DMS79 (cell line): ENCODE data around the gene ENTHD1.
"Not testable (repeated sequence)": the region's sequence is repeated elsewhere in the genome, so short reads cannot be mapped to it uniquely, and the experiment has no call there.

ENCODE experiments used
- DNase-seq: peaks from one replicate; lab custom pipeline; 2025; lab: John Stamatoyannopoulos, UW

ENTHD1 gene

DNA sequence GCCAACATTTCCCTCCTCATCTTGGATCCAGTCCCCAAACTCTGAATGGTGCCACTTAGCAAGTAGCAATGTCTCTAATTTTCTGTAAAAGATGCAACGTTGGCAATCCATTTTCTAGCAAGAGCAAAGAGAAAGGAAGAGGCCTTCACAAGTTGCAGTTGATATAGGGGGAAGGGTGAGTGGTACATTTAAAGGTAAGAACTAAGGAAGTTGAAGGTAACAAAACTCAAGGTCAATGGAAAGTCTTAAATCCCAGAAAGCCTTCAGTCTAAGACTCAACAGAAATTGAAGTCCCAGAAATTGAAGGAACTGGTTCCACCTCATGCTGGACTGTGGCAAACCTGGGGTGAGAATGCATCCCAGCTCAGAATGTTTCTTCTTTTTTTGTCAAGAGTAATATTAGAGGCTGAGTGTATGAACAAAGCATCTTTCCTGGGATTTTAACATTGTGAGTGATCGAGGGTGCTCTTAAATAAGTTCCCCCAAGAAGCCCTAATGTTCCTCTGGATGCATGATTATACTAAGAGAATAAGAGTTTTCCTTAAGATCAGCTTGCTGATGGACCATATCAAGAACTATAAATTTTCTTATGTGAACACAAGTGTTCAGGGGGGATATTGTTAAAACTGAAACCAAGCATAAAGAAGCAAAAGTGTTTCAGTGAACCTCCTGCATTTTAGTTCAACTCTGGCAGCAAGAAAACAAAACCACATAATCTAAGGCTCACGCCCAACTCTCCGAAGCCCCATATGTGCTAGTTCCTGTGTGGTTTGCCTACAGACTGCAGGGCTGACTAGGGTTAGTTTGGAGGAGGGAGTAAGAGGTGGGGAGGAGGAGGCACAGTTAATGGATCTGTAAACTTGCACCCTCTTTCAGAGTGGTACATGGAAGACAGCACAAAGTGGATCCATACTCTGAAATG is 7.0 kb upstream of the ENTHD1 start, which contains the start of gene GRAP2:
Gene GRAP2 (plus strand): TSS at position 779 of the 922 bp plus-strand sequence. CDS start 46,023 bp downstream, outside the sequence.
- no peak for DNase-seq

DNA sequence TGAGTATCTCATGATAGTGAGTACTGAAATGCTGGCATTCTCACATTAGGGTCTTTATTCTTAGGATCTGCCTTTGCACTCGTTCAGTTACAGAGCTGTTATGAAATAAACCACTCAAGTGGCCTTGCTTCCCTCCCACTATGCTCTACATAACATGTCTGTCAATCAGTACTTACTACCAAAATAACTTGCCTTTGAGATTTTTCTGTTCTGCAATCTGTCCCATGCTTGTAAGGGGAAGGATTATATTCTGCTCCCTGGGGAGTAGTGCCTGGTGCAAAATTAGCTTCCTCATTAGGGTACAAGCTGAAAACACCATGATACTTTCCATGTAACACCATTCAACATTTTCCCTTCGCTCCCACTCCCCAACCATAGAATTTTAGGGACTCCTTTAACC is 5.4 kb upstream of the ENTHD1 start:
- no peak for DNase-seq

DNA sequence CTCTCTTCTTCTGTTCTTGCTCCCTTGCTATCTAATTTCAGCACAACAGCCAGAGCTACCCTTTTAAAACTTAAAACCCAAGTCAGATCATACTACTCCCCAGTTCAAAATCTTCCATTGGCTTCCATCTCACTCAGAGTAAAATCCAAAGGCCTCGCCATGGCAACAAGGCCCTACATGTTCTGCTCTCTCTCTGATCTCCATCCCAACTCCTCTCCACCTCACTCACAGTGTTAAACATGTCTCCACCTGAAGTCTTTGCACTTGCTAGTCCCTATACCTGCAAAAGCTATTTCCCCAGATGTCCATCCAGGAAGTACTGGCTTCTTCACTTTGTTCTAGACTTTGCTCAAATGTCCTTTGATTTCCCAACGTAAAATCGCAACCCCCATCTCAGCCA is 4.3 kb upstream of the ENTHD1 start:
- DNase-seq: no peak

DNA sequence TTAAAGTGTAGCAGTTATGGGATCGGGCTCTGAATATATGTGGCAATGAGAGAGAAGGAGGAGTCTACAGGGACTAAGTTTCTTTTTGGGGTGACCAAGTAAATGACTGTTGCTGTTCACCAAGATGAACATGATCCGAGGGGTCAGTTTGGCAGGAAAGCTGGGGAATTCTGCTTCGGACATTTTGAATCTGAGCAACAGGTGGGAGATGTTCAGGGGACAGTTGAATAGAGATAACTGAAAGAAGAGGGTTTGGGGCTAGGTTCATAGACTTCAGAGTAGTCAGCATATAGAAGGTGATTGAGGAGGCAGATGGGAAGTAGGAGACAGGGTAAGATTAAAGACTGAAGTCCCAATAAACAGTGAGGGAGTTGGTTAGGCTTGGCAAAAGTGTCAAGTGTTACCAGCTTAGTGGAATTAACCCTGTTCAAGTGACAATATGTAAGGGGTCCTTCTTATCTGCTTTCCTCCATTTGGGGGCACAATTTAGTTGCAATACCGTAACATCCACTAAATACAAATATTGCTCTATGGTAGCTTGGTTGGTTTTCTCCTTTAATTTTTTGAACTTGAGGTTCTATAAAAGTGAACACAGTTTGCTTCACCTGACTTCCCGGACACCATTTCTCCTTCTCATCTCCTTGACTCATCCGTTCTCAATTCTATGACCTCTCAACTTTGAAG is 2.9 kb upstream of the ENTHD1 start:
- no peak for DNase-seq

DNA sequence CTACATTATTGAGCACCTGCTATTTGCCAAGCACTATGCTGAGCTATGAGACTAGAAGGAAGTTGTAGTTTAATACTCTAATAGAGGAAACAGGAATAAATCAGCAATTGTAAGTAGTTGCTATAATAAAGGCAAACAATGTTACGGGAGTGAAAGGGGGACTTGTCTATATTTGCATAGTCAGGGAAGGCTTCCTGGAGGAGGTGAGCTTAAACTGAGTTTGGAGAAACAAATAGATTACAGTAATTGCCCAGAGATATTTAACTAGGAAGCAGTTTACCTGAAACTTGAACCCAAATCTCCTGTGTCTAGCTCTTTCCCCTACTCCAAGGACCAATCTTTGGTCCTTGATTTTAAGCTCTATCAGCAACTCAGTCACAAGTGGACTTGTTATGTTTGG is 2.1 kb upstream of the ENTHD1 start:
- no peak for DNase-seq

DNA sequence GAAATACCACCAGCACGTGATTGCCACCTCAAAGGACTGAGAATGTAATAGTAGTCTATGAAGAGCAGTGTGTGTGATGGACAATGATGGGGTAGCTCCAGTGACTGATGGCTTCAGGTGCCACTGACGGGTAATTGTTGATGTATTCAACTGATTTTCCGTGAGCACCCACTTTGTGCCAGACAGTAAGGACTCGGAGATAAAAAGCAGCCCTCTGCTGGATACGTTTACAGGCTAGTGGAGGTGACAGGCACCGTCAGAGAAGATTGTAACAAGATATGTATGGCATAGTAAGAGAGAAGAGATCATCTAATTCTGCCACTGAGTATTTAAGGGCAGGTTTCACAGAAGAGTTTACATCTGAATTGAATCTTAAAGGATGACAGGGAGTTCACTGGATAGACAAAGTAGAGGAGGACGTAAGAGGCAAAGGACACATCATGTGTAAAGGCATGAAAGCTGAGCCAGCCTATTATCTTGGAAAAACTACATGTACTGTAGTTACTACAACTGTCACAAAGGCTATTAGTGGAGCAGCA is 1.1 kb upstream of the ENTHD1 start:
- DNase-seq: no peak

DNA sequence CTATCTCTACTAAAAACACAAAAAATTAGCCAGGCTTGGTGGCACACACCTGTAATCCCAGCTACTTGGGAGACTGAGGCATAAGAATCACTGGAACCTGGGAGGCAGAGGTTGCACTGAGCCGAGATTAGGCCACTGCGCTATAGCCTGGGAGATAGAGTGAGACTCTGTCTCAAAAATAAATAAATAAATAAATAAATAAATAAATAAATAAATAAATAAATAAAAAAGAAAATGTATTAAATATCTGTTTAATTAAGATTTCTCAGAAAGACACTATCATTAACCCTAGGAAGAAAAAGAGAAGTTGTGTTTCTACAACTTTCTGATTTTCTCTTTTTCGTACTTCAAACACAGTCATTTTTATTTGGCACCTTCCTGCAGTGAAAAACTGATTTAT is 3.6 kb downstream of the ENTHD1 start:
- DNase-seq: not testable (repeated sequence)

DNA sequence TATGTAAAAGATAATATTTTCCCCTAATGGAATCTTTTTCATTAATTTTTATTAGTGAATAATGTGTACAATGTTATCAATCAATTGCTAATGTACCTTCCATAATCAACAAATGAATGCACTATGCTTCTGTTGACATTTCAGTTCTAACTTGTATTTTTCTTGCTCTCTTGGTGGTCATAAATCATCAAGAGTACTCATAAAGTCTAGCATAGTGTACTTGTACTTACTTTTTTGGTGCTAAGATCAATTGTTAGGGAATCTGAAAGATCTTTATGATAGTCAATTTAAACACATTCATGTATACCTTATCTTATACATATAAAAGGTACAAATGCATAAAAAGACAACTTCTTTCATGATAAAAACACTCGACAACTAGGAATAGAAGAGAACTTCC is 10.5 kb downstream of the ENTHD1 start:
- no peak for DNase-seq

DNA sequence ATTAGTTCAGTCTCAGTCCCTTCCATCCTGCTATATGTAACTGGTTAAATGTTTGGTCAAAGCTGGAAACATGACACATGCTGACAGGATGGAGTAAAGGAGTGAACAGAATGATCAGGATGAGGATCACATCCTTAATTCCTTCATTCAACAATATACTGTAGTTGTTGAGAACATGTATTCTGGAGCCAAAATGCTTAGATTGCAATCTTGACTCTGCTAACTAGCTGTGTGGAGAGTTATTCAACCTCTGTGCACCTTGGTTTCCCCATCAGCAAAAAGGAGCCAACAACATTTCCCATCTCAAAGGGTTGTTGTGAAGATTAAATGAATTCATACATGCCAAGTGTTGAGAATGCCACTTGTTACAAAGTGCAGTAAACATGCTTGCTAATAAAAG is 12.8 kb downstream of the ENTHD1 start:
- no peak for DNase-seq

DNA sequence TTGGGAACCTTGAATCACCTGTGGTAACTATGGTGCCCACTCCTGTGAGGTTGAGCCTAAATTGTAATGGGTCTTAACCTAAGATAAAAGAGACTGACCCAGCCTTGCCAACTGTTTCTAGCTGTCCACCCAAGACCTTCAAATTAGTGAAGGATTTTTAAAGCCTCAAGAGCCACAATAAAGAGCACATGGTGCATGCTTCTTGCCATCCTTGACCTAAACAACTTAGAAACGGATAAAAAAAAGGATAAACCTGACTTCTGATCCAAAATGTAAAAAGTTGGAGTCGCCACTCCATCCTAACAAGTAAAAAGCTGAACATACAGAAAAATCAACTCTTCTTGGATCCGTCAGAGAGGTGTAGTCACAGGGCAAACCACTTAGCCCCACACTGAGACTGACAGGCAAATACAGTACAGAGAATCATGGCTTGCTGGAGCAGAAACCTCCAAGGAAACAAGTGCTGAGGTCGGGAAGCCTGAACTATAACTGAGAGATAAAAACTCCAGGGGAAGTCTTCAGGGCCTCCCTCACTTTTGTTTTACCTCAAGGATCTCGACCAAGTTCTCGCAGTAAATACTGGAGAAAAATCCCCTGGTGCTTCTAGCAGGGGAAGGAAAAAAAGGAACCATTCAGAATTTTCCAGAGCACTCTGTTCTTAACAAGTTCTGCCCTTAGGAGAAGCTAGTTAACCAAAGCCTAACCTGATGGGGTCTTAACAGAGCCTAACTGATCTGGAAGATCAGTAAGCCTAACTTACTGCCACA is 16.3 kb downstream of the ENTHD1 start:
- DNase-seq: no peak

DNA sequence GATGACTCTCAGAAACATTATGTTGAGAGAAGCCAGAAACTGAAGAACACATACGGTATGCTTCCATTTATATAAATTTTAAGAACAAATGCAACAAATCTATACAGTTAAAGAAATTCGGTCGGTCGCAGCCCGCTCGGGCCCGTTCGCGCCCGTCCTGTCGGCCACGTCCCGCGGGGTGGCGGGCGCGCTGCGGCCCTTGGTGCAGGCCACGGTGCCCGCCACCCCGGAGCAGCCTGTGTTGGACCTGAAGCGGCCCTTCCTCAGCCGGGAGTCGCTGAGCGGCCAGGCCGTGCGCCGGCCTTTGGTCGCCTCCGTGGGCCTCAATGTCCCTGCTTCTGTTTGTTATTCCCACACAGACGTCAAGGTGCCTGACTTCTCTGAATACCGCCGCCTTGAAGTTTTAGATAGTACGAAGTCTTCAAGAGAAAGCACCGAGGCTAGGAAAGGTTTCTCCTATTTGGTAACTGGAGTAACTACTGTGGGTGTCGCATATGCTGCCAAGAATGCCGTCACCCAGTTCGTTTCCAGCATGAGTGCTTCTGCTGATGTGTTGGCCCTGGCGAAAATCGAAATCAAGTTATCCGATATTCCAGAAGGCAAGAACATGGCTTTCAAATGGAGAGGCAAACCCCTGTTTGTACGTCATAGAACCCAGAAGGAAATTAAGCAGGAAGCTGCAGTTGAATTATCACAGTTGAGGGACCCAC is 18.2 kb downstream of the ENTHD1 start:
- DNase-seq: not testable (repeated sequence)

DNA sequence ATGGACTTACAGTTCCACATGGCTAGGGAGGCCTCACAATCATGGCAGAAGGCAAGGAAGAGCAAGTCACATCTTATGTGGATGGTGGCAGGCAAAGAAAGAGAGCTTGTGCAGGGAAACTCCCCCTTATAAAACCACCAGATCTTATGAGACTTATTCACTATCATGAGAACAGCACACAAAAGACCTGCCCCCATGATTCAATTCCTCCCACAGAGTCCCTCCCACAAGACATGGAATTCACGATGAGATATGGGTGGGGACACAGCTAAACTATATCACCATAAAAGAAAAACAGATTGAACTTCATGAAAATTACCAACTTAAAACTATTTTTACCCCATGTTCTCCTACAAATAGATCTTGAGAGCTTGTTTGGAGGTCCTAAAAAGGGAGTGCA is 19.6 kb downstream of the ENTHD1 start:
- DNase-seq: no peak

DNA sequence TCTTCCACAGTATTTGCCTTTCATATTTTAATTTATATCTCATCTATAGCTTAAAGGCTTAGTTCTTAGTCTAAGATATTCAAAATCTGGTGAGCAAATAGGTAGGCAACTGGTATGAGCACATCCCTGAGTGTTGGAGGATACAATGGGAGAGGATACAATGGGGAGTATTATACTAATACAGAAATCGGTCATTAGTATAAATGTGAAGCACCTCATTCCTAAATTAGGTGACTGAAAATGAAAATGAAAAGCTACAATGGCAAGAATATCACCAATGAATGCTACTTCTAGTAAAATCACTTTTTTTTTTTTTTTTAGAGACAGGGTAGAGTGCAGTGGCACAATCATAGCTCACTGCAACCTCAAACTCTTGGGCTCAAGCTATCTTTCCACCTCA is 21.0 kb downstream of the ENTHD1 start:
- DNase-seq: no peak

DNA sequence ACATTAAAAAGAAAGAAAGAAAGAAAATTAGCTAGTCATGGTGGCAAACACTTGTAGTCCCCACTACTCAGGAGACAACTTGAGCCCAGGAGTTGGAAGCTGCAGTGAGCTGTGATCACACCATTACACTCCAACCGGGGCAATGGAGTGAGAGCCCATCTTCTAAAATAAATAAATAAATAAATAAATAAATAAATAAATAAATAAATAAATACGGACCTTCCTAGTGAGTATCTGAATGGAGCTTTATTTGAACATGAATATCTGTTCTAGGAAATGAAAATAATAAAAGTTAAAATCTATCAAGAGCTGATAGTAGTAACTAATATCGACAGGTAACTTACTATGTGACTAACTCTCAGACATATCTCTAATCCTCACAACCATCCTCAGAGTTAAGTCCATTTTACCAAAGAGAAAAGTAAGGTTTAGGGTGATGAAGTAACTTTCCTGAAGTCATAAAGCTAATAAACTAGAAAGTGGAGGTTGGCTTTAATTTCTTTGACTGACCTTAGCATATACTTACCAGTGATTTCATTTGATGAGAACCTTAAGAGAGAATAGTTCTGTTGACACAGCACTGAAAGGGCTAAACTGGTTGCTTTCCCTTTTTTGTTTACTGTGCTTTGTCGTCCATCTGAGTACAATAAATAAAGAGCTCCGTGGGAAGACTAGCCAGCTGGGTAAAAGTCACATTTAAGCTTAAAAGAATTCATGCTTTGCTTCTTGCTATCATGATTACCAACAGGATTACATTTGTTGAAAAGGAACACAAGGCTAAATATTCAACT is 22.4 kb downstream of the ENTHD1 start:
- DNase-seq: no peak

DNA sequence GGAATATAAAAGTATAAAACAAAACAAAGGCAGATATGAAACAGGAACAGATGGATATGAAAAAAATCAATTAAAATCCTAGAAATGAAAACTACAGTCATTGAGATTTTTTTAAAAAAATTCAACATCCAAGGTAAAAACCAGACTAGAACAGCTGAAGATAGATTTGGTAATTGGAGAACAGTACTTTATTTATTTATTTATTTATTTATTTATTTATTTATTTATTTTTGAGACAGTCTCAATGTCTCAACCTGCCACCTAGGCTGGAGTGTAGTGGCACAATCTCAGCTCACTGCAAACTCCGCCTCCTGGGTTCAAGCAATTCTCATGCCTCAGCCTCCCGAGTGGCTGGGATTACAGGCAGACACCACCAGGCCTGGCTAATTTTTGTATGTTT is 23.8 kb downstream of the ENTHD1 start:
- not testable (repeated sequence) for DNase-seq

DNA sequence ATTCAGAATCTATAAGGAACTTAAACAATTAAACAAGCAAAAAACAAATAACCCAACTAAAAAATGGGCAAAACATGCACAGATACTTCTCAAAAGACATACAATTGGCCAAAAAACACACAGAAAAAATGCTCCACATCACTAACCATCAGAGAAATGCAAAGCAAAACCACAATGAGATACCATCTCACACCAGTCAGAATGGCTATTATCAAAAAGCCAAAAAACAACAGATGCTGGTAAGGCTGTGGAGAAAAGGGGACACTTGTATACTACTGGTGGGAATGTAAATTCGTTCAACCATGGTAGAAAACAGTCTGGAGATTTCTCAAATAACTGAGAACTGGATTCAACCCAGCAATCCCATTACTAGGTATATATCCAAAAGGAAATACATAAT is 24.8 kb downstream of the ENTHD1 start:
- no peak for DNase-seq

DNA sequence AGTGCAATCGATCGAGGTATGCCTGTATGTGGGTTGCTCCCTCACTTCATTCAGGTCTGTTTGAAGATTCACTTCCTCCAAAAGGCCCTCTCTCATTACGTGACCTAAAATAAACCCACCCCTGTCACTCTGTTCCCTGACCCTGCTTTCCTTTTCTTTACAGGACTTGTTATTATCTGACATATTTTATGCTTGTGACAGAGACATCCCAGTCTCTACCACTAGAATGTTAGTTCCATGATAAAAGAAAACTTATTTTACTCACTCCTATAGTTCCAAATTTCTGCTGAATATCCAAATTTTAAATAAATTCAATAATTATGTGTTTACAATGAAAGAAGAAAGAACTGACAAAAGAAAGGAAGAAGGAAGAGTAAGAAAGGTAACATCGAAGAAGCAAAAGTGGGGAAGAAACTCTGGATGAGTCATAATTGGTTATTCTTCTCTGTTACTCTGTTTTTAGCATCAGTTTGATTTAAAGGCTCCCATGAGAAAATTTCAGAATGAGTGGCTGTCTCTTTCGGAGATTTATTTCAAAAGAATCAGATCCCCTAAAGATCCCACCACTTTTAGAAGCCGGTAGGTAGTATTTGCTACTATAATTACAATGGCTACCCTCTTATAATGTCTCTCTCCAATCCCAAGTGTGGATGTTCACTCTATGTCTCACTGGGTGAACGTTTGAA is 33.5 kb downstream of the ENTHD1 start:
- no peak for DNase-seq

DNA sequence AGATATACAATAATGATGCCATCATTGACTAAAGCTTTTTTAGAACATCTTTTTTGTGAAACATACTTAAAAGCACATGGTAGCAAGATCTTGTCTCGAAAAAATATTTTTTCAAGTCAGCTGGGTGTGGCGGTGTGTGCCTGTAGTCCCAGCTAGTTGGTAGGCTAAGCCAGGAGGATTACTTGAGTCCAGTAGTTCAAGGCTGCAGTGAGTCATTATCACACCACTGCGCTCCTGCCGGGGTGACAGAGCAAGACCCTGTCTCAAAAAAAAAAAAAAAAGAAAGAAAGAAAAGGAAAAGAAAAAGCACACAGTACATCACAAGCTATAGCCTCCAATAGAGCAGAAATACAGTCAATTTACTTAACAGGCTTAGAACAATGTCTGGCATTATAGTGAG is 37.0 kb downstream of the ENTHD1 start:
- DNase-seq: no peak

DNA sequence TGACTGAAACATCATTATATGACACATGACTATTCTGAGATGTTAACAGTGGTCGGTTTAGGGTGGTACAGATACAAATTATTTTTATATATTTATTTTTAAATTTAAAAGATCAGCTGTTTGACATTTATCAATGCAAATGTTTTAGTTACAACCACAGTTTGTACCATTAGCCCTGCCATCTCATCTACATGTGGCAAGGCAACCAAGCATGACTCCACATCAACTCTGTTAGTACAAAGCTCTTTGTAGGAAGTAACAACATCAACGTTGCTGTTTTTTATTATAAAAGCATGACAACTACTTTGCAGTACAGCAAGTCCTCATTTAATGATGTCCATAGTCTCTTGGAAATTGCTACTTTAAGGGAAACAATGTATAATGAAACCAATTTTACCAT is 40.8 kb downstream of the ENTHD1 start:
- no peak for DNase-seq

DNA sequence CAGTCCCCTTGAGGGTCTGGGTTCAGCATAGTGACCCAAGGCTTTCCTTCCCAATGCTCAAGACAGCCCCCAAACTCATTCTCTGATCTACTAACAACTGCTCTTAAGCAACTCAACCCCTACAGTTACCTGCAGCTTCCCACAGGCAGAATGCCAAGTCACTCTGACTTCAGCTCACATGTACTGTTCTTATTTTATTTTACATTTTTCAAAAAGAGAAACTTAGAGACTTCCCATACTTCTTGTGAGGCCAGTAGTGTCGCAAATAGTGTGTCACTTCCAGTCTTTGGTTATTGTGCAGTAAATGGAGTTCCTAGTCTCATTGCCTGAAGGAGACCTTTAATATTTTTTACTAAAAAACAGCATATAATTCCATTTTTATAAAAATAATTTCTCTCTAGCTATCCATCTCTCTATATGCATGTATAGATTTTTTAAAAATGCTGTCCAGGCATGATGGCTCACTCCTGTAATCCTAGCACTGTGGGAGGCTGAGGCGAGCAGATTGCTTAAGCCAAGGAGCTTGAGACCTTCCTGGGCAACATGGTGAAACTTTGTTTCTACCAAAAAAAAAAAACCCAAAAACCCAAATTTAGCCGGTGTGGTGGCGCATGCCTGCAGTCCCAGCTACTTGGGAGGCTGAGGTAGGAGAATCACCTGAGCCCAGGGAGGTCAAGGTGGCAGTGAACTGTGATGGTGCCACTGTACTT is 41.8 kb downstream of the ENTHD1 start:
- DNase-seq: no peak
